Endothelial cell of umbilical vein (primary cell): ENCODE data around the gene ST3GAL5. TPM values are rescaled to one million over a fixed set of nuclear protein-coding genes. Genes with fewer than 3 reads are reported as not detected.
"Not testable (repeated sequence)": the region's sequence is repeated elsewhere in the genome, so short reads cannot be mapped to it uniquely, and the experiment has no call there.

Experiments
- BruUV-seq: library from RNA; stranded (reverse); fragments of 400-500 nt; replicated peaks from 2 replicates; lab custom pipeline; 2021; lab: Mats Ljungman, UMichigan
- CTCF ChIA-PET: fragments of 300-600, 350-600 bp; sonication (Branson Sonifier 250); formaldehyde crosslinking; loops from one replicate; lab custom pipeline; 2021; ENCODE audit warnings: antibody characterized with exemption, inconsistent platforms; lab: Charles Lee
- POLR2A ChIA-PET: fragments of 300-600, 350-600 bp; sonication (Branson Sonifier 250); formaldehyde crosslinking; loops from one replicate; lab custom pipeline; 2021; ENCODE audit warnings: antibody characterized with exemption, inconsistent platforms; lab: Charles Lee
- DNase-seq: peaks from one replicate; pipeline ENCODE4 v3.0.0-alpha.2; 2011; ENCODE audit warnings: low read depth, low spot score
- FAIRE-seq: peaks from 2 replicates; lab custom pipeline; 2011; peaks lifted over from hg19 to GRCh38; lab: Jason Lieb, UNC
- H2AFZ ChIP-seq: 2 replicates; pipeline ENCODE4 v1.6.0; 2012; ENCODE audit warnings: low read depth, low read length, control low read depth, inconsistent platforms
- H3K27ac ChIP-seq: 2 replicates; pipeline ENCODE4 v1.5.1; 2011; ENCODE audit warnings: low read depth, mild to moderate bottlenecking, control low read depth, low read length, moderate library complexity; ENCODE audit not compliant: insufficient read depth
- H3K27me3 ChIP-seq, 2 experiments: 2 replicates each; pipeline versions ENCODE4 v1.6.0 to v1.6.1; 2011; ENCODE audit warnings: low read length in 2 of 2, mixed read lengths in 1 of 2; ENCODE audit not compliant: control insufficient read depth in 2 of 2, insufficient read depth in 2 of 2
- H3K36me3 ChIP-seq, 2 experiments: 2 replicates in 1 of 2; 3 replicates in 1 of 2; pipeline ENCODE4 v1.5.1; 2011; ENCODE audit warnings: low read length in 2 of 2, mild to moderate bottlenecking in 1 of 2, moderate library complexity in 1 of 2; ENCODE audit not compliant: control insufficient read depth in 2 of 2, insufficient read depth in 2 of 2; ENCODE audit errors: extremely low read depth in 1 of 2
- H3K4me1 ChIP-seq: 3 replicates; pipeline ENCODE4 v1.5.1; 2011; ENCODE audit warnings: mild to moderate bottlenecking, low read length; ENCODE audit not compliant: control insufficient read depth, insufficient read depth; ENCODE audit errors: extremely low read depth
- H3K4me2 ChIP-seq: 2 replicates; pipeline ENCODE4 v1.6.1; 2011; ENCODE audit warnings: low read length, control low read depth, mixed read lengths; ENCODE audit not compliant: insufficient read depth
- H3K4me3 ChIP-seq, 3 experiments: fragments of 200-600 bp in 1 of 3; sonication (generic), shearing (Covaris generic) in 1 of 3; replicated peaks in 1 of 3; 2 replicates each; pipeline ENCODE4 v1.5.1; 2011 to 2016; ENCODE audit warnings: control low read depth in 3 of 3, low read length in 3 of 3, mild to moderate bottlenecking in 2 of 3, inconsistent platforms in 1 of 3, low read depth in 1 of 3, moderate library complexity in 1 of 3; ENCODE audit not compliant: insufficient read depth in 1 of 3
- H3K79me2 ChIP-seq: 2 replicates; pipeline ENCODE4 v1.6.0; 2012; ENCODE audit warnings: low read length, inconsistent platforms; ENCODE audit not compliant: control insufficient read depth, insufficient read depth
- H3K9ac ChIP-seq: replicated peaks from 2 replicates; pipeline ENCODE3; 2011; ENCODE audit warnings: low read length, control low read depth; ENCODE audit not compliant: insufficient read depth; ENCODE audit errors: extremely low read depth
- H3K9me1 ChIP-seq: replicated peaks from 3 replicates; pipeline ENCODE4 v1.6.0; 2011; ENCODE audit warnings: mild to moderate bottlenecking, low read length; ENCODE audit not compliant: control insufficient read depth, insufficient read depth; ENCODE audit errors: extremely low read depth
- H3K9me3 ChIP-seq: replicated peaks from 2 replicates; pipeline ENCODE4 v1.5.1; 2012; ENCODE audit warnings: low read length, inconsistent platforms; ENCODE audit not compliant: control insufficient read depth, insufficient read depth
- H4K20me1 ChIP-seq: replicated peaks from 2 replicates; pipeline ENCODE3; 2011; ENCODE audit warnings: mild to moderate bottlenecking, low read length; ENCODE audit not compliant: control insufficient read depth, insufficient read depth; ENCODE audit errors: extremely low read depth
- EZH2 ChIP-seq: IDR thresholded peaks from 2 replicates; pipeline ENCODE4 v1.6.1; 2012; ENCODE audit warnings: borderline replicate concordance, low read depth, mild to moderate bottlenecking, moderate library complexity, low read length, inconsistent platforms; ENCODE audit not compliant: severe bottlenecking
- FOS ChIP-seq: IDR thresholded peaks from 2 replicates; pipeline ENCODE4 v1.6.1; 2011; ENCODE audit warnings: mild to moderate bottlenecking, low read length, moderate library complexity, borderline replicate concordance; ENCODE audit not compliant: insufficient read depth
- GATA2 ChIP-seq: IDR thresholded peaks from 2 replicates; pipeline ENCODE4 v1.7.0; 2011; ENCODE audit warnings: low read depth, mild to moderate bottlenecking, moderate library complexity, mixed read lengths, low read length; ENCODE audit not compliant: insufficient read length, insufficient read depth
- JUN ChIP-seq: IDR thresholded peaks from 2 replicates; pipeline ENCODE4 v1.6.1; 2011; ENCODE audit warnings: borderline replicate concordance, low read depth; ENCODE audit not compliant: insufficient read length, insufficient read depth
- MYC ChIP-seq: IDR thresholded peaks from one replicate; pipeline ENCODE4 v1.6.1; 2011; ENCODE audit warnings: mild to moderate bottlenecking, low read depth, low read length
- POLR2A ChIP-seq: IDR thresholded peaks from 2 replicates; pipeline ENCODE4 v1.6.1; 2012; ENCODE audit warnings: low read depth, mild to moderate bottlenecking, control low read depth, low read length
- POLR2AphosphoS5 ChIP-seq: IDR thresholded peaks from 2 replicates; pipeline ENCODE4 v1.6.1; 2012; ENCODE audit warnings: low read depth, mild to moderate bottlenecking, control low read depth, low read length, moderate library complexity; ENCODE audit not compliant: insufficient read depth
- dilution Hi-C: fragments of 300-500 bp; cut with MboI; formaldehyde crosslinking; loops from one replicate; pipeline ENCODE4 v1.15.0; 2019; ENCODE audit warnings: low sequenced_read_pairs; ENCODE audit not compliant: extremely low pct_ligation_motif_present
- intact Hi-C: fragments of 100-400 bp; cut with micrococcal nuclease; formaldehyde crosslinking; loops from one replicate; pipeline ENCODE4 v1.10.0; 2022
- polyA plus RNA-seq, 4 experiments: library from polyadenylated mRNA; depleted of rRNA in 3 of 4; stranded (reverse) in 3 of 4; unstranded in 1 of 4; fragments of >200 nt; gene quantifications; 2 replicates each; pipeline versions ENCODE4 v1.2.1 to v1.2.3, GENCODE V29; 2011 to 2012; ENCODE audit warnings: missing spikeins in 1 of 4
- total RNA-seq: library from RNA; stranded (reverse); gene quantifications from 2 replicates; pipeline ENCODE4 v1.2.3, GENCODE V29; 2021
- TF ChIP-seq, protein P1 (sequence below), 2 donors: IDR thresholded peaks; 1 replicate in 1 of 2; 2 replicates in 1 of 2; pipeline ENCODE4 v1.5.1; 2011; ENCODE audit warnings: low read length in 2 of 2, mild to moderate bottlenecking in 2 of 2, moderate library complexity in 2 of 2, control low read depth in 1 of 2, inconsistent platforms in 1 of 2, low read depth in 1 of 2; ENCODE audit not compliant: insufficient read depth in 1 of 2; ENCODE audit errors: extremely low read depth in 1 of 2
- TF ChIP-seq, protein P2 (sequence below): IDR thresholded peaks from 2 replicates; pipeline ENCODE4 v1.6.1; 2011; ENCODE audit not compliant: insufficient read depth, insufficient read length

ST3GAL5 gene
- total and polyA plus RNA-seq, 2 donors (not counting 3 experiments of a cell fraction or from before 2014, with no cell fraction given): 9.5 to 16.0 TPM

DNA sequence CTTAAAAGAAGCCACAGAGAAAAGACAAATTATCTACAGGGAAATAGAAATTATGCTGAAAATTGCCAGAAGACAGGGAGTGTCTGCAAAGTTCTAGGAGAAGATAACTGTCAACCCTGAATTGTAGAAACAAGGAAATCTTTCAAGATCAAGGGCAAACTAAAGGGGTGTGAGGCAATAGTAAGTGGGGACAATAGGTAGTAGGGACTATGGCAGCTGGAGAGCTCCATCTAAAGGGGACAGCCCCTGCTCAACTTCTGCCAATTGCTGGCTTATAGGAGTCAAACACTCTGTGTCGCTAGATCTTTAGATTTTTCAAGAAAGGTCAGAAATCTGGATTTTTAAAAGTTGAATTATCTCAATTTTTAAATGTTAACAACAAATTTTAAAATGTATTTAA is 10.1 kb upstream of the ST3GAL5 start:
- Histone ChIP-seq H3K4me2 (no peak overlapping the region), H3K36me3 (no peaks in the 10 kb centered on the region), H4K20me1 (no peaks in the 10 kb centered on the region), H3K9me3 (no peaks in the 10 kb centered on the region), H3K4me3 (no peak overlapping the region), H3K9ac (no peak overlapping the region), H3K4me1 (peaks cover 3% of the 10 kb centered on the region), H3K79me2 (no peaks in the 10 kb centered on the region), H3K9me1 (no peaks in the 10 kb centered on the region), H3K27ac (no peak overlapping the region), H3K27me3 (peaks cover 0 to 1% of the 10 kb centered on the region in 2 experiments), H2AFZ (no peak overlapping the region)
- ChIA-PET CTCF (interaction anchor here (1.0 kb wide), 1 partner anchor 9 kb away, joined by 7 read pairs; no protein-coding TSS in a partner anchor), POLR2A (no interaction called here)
- no TSS peak for BruUV-seq
- no peak for TF ChIP-seq EZH2
- TF ChIP-seq FOS: no peak
- TF ChIP-seq, protein P1, sequence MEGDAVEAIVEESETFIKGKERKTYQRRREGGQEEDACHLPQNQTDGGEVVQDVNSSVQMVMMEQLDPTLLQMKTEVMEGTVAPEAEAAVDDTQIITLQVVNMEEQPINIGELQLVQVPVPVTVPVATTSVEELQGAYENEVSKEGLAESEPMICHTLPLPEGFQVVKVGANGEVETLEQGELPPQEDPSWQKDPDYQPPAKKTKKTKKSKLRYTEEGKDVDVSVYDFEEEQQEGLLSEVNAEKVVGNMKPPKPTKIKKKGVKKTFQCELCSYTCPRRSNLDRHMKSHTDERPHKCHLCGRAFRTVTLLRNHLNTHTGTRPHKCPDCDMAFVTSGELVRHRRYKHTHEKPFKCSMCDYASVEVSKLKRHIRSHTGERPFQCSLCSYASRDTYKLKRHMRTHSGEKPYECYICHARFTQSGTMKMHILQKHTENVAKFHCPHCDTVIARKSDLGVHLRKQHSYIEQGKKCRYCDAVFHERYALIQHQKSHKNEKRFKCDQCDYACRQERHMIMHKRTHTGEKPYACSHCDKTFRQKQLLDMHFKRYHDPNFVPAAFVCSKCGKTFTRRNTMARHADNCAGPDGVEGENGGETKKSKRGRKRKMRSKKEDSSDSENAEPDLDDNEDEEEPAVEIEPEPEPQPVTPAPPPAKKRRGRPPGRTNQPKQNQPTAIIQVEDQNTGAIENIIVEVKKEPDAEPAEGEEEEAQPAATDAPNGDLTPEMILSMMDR (IDR thresholded peaks at IDR 0.05; ENCODE audit: extremely low read depth in 1 of 2, insufficient read depth in 1 of 2, low read depth in 1 of 2, low read length in 2 of 2): no peak
- TF ChIP-seq GATA2: no peak
- no peak for TF ChIP-seq JUN
- no peak for TF ChIP-seq MYC
- TF ChIP-seq, protein P2, sequence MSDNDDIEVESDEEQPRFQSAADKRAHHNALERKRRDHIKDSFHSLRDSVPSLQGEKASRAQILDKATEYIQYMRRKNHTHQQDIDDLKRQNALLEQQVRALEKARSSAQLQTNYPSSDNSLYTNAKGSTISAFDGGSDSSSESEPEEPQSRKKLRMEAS: no peak
- TF ChIP-seq POLR2A: no peak
- no peak for TF ChIP-seq POLR2AphosphoS5
- dilution Hi-C loops: no loop called here
- no peak for FAIRE-seq
- intact Hi-C loops: no loop called here
- no peak for DNase-seq

DNA sequence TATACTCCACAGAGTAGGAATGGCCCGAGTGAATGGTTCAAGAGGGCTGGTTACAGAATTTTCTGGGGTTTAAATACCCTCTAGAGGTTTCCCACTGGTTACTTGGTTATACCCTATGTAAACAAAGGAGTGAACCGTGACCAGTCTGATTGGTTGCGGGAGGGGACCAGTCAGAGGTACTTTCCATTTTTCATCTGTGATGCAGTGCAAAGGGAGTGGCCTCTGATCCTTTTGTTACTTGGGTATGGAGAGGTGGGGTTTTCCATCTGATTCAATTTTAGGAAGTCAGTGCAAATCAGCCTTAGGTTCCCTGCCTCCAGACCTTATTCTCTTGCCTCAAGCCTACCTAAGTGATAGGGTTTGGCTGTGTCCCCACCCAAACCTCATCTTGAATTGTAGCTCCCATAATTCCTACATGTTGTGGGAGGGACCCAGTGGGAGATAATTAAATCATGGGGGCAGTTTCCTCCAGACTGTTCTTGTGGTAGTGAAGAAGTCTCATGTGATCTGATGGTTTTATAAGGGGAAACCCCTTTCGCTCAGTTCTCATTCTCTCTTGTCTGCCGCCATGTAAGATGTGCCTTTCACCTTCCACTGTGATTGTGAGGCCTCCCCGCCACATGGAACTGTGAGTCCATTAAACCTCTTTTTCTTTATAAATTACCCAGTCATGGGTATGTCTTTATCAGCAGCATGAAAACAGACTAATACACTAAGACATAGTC is 5.9 kb upstream of the ST3GAL5 start:
- H3K79me2 ChIP-seq, H2AFZ ChIP-seq, H3K9me1 ChIP-seq, BruUV-seq, H3K9ac ChIP-seq, CTCF ChIA-PET, H4K20me1 ChIP-seq, DNase-seq, H3K4me2 ChIP-seq, H3K4me3 ChIP-seq, H3K27me3 ChIP-seq, intact Hi-C loops, H3K36me3 ChIP-seq, POLR2A ChIA-PET, dilution Hi-C loops, H3K9me3 ChIP-seq, H3K27ac ChIP-seq: not testable (repeated sequence)
- H3K4me1 ChIP-seq: peaks cover 13% of the 10 kb centered on the region
- peak; percentile 21 for FAIRE-seq
